Occipital lobe (tissue), 2 donors: ENCODE results near the gene ACVR2B. TPM values are rescaled to one million over a fixed set of nuclear protein-coding genes. Genes with fewer than 3 reads are reported as not detected.
"Not testable (repeated sequence)": the region's sequence is repeated elsewhere in the genome, so short reads cannot be mapped to it uniquely, and the experiment has no call there.

Experiments used
- DNase-seq: peaks from one replicate; lab custom pipeline; 2025; lab: John Stamatoyannopoulos, UW
- total RNA-seq: library from RNA; depleted of rRNA; stranded (reverse); fragments of >200 nt; gene quantifications from one replicate; pipeline ENCODE4 v1.2.3, GENCODE V29; 2014

The ACVR2B gene
- total RNA-seq, result 42.6 TPM

DNA sequence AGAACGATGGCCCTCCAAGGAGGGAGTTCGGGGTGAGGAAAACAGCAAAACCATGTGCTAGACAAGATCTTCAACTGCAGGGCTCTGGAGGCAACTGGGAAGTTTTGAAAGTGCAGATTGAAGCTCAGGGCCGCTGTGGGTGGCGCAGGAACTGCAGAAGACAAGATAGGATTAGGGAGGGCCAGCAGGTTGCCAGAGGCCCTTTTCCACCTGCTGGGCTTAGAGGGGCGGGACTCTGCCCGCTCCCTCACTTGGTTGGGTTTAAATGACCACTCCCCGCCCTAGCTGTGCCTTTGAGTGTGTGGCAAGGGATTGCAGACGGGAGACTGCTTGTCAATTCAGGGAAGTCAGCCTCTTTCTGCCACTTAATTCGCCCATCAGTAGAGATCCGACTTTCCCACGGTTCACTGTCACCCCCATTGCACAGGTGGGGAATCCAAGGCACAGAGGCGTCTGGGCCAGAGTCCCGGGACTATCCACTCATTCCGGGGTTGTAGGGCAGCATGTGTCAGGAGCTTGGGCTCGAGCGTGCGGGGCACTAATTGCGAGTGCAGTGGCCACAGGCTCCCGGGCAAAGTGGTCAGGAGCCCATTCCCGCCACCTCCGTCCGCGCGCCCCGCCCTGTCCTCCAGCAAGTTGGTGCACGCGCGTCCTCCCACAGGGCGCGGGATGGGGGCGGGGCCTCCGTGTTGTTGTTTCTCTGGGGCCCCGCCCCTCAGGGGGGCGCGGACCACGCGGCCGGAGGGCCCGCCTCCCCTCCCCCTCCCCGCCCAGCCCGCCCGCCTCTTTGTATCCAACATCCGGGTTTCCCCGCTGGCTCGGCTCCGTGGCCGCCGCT is at the start of gene ACVR2B:
ACVR2B (plus strand) TSS at position 816 of the 838 bp plus-strand sequence. CDS start 433 bp downstream, outside the sequence.
- peak; percentile 61 for DNase-seq

GRCh38 chr3:38404286-38404685 is 49.4 kb upstream of the ACVR2B start:
- DNase-seq, result no peak

DNA sequence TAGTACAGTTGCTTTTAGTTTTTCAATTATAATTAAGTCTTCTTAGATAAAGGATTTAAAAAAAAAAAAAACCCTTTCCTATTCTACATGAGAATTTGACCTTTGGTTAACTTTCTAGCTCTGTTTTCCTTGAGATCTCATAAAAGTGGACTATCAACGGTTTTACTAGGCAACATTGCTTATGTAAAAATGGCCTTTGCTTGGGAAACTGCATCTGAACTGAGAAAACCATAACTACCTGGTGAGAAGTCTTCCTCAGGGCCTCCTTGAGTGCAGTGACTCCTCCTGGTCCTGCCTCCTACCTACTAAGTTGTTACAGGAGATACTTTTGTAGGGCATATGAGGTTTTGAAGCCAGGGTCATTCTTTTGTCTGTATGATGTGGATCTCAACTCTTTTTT is 42.1 kb upstream of the ACVR2B start:
- DNase-seq, result no peak

DNA sequence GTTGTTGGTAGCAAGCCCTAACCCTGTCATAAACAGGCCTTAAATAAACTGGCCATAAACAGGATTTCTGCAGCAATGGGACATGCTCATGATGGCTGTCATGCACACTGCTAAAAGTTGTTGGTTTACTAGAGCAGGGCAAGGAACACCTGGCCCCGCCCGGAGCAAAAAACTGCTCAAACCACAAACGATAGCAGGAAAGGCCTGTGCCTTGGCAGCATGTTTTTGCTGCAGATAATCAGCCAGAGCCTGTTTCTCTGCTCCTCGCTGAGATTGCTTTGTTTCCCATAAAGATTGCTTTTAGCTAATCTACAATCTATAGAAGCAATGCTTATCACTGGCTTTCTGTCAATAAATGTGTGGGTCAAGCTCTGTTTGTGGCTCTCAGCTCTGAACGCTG is 32.9 kb upstream of the ACVR2B start:
- DNase-seq, result not testable (repeated sequence)

DNA sequence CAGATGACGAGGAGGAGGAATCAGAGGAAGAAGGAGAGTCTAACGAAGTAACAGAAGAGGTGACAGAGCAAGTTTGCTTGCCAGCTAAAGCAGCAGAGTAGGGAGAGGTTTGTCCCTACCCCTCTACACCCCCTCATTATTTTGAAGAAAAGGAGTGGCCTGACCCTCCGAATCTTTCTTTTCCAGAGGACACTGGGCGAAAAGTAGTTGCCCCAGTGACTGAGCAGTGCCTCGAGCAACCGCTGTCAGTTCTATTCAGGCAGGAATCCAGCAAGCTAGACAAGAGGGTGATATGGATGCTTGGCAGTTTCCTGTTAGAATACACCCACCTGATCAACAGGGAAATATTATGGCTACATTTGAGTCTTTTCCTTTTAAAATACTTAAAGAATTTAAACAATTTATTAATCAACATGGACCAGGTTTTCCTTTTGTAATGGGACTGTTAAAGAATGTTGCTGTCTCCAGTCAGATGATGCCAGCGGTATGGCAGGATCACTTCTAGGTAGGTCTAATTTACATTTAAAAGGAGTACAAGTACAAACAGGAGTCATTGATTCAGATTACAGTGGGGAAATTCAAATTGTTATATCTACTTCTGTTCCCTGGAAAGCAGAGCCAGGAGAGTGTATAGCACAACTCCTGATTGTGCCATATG is 31.9 kb upstream of the ACVR2B start:
- no peak for DNase-seq

DNA sequence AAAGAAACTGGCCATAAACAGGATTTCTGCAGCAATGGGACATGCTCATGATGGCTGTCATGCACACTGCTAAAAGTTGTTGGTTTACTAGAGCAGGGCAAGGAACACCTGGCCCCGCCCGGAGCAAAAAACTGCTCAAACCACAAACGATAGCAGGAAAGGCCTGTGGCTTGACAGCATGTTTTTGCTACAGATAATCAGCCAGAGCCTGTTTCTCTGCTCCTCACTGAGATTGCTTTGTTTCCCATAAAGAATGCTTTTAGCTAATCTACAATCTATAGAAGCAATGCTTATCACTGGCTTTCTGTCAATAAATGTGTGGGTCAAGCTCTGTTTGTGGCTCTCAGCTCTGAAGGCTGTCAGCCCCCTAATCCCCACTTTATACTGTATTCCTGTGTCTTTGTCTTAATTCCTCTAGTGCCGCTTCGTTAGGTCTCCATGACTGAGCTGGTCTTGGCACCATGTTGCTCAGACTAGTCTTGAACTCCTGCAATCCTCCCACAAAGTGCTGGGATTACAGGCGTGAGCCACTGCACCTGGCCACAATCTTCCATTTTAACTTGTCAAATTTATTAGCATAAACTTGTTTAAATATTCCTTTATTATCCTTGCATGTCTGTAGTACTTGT is 26.8 kb upstream of the ACVR2B start:
- DNase-seq, result not testable (repeated sequence)

DNA sequence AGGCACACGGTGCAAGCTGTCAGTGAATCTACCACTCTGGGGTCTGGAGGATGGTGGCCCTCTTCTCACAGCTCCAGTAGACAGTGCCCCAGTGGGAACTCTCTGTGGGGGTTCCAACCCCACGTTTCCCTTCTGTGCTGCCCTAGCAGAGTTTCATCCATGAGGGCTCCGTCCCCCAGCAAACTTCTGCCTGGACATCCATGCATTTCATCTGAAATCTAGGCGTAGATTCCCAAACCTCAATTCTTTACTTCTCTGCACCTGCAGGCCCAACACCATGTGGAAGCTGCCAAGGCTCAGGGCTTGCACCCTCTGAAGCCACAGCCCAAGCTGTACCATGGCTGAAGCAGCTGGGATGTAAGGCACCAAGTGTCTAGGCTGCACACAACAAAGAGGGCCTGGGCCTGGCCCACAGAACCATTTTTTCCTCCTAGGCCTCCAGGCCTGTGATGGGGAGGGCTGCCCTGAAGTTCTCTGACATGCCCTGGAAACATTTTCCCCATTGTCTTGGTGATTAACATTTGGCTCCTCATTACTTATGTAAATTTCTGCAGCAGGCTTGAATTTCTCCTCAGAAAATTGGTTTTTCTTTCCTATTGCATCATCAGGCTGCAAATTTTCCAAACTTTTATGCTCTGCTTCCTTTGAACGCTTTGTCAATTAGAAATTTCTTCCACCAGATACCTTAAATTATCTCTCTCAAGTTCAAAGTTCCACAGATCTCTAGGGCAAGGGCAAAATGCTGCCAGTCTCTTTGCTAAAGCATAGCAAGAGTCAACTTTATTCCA is 20.6 kb upstream of the ACVR2B start:
- DNase-seq, result not testable (repeated sequence)

DNA sequence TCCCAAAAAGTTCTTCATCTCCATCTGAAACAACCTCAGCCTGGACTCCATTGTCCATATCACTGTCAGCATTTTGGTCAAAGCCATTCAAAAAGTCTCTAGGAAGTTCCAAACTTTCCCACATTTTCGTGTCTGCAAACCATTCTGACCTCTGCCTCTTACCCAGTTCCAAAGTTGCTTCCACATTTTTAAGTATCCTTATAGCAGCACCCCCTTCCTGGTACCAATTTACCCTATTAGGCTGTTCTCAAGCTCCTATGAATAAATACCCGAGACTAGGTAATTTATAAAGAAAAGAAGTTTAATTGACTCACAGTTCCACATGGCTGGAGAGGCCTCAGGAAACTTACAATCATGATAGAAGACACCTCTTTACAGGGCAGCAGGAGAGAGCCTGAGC is 20.0 kb upstream of the ACVR2B start:
- not testable (repeated sequence) for DNase-seq

GRCh38 chr3:38438436-38439069 is 15.1 kb upstream of the ACVR2B start:
- not testable (repeated sequence) for DNase-seq

- DNase-seq, result not testable (repeated sequence)
Observed at GRCh38 chr3:38443205-38443604, 10.5 kb upstream of the ACVR2B start.

- no peak for DNase-seq
Observed at GRCh38 chr3:38446085-38446686, 7.5 kb upstream of the ACVR2B start.

DNA sequence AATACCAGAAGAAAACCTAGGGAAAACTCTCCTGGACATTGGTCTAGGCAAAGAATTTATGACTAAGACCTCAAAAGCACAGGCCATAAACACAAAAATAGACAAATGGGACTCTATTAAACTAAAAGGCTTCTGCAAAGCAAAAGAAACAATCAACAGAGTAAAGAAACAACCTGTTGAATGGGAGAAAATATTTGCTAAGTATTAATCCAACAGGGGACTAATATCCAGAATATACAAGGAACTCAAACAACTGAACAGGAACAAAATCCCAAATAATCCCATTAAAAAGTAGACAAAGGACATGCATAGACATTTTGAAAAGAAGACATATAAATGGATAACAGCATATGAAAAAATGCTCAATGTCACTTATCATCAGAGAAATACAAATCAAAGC is 6.9 kb upstream of the ACVR2B start:
- DNase-seq, result no peak

- DNase-seq, result no peak
Observed at GRCh38 chr3:38450853-38451252, 2.8 kb upstream of the ACVR2B start.

- DNase-seq, result peak; percentile 49
Observed at GRCh38 chr3:38453913-38454177, 155 bp downstream of the ACVR2B start.

- peak; percentile 21 for DNase-seq
Observed at GRCh38 chr3:38454178-38454883, 641 bp downstream of the ACVR2B start.

DNA sequence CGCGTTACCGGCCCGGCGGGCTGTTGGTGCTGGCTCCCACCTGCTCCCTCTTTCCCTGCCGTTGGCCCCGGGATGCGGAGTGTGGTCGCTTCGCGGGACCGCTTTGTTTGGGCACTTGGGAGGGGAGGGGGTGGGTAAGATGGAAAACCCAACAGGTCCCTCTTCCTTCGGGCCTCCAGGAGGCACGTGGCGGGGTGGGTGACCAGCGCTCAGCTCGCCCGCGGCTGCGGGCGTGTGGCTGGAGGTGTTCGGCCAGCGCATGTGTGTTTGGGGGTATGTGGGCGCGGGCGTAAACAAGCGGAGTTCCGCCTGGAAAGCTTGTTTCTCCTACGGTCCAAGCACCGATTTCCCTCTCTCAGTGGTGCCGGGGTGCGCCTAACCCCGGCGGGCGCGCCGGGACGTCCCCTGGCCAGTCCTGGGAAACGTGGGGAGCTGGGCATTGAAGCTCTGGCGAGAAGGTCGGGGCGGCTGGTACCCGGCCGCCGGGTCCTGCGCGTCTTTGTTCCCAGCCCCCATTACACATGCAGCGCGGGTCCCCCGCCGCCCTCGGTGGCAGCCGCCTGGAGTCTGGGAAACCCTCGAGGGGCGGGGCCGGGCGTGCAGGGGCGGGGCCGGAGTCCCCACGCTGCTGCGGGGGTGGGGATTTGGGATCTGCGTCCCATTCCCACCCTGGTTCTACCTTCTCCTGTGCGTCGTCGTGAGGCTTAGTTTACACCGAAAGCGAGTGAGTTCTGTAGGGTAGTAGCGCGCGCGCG is 1.4 kb downstream of the ACVR2B start:
- peak; percentile 51 for DNase-seq

DNA sequence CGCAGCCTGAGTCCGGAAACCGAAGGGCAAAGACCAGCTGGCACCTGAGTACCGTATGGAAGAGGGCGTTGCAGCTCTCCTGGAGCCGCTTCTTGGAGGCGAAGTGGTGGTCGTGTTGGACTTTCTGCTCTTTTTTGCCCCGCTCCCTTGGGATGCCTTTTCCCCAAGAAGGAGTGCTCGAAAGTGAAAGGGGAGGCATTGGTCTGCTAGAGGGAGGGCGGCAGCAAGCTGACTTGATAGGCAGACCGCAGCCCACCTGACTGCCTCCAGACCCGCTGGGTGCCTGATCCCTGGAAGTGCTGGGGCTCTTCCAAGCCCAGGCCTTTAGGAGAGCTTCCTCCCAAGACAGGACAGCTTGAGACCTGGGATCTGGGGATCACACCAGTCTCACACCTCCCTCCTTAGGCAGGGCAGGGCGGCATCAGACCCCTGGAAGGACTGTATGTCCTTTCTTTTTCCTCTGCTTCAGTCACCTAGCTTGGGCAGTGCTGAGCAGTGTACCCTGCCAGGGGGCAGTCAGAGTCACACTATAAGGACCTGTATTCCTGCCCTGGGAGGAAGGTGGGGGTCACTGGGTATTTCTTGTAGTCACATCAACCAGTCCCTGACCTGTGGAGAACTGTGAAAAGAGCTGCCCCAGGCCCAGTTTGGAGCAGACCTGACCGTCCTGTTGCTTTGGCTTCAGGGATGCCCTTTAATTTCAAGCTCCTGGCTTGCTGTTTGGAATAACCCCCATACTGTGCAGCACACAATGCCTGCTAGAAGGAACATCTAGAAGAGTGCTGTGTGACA is 2.1 kb downstream of the ACVR2B start:
- no peak for DNase-seq

- DNase-seq, result no peak
Observed at GRCh38 chr3:38457111-38458003, 3.7 kb downstream of the ACVR2B start.
